SU-DHL-6 (cell line): ENCODE measurements around the gene C6orf120.

Source experiments
- CTCF ChIP-seq: fragments of 200-600 bp; sonication (generic); IDR thresholded peaks from one replicate; pipeline ENCODE4 v1.5.1; 2017; ENCODE audit warnings: antibody characterized with exemption, mild to moderate bottlenecking, low read length, moderate library complexity; ENCODE audit not compliant: insufficient read depth, poor library complexity, severe bottlenecking
- EZH2phosphoT487 ChIP-seq: fragments of 200-600 bp; sonication (generic), shearing (Covaris generic); conservative IDR thresholded peaks from 2 replicates; pipeline ENCODE4 v1.6.1; 2018; ENCODE audit warnings: mild to moderate bottlenecking, antibody characterized with exemption, low read length, moderate library complexity, mixed read lengths

- TF ChIP-seq CTCF: no peak
- no peak for TF ChIP-seq EZH2phosphoT487
These were observed 26.9 kb upstream of the C6orf120 start for GRCh38 chr6:169675011-169675410.
